ENCODE data around the gene ACTG2.

DNA sequence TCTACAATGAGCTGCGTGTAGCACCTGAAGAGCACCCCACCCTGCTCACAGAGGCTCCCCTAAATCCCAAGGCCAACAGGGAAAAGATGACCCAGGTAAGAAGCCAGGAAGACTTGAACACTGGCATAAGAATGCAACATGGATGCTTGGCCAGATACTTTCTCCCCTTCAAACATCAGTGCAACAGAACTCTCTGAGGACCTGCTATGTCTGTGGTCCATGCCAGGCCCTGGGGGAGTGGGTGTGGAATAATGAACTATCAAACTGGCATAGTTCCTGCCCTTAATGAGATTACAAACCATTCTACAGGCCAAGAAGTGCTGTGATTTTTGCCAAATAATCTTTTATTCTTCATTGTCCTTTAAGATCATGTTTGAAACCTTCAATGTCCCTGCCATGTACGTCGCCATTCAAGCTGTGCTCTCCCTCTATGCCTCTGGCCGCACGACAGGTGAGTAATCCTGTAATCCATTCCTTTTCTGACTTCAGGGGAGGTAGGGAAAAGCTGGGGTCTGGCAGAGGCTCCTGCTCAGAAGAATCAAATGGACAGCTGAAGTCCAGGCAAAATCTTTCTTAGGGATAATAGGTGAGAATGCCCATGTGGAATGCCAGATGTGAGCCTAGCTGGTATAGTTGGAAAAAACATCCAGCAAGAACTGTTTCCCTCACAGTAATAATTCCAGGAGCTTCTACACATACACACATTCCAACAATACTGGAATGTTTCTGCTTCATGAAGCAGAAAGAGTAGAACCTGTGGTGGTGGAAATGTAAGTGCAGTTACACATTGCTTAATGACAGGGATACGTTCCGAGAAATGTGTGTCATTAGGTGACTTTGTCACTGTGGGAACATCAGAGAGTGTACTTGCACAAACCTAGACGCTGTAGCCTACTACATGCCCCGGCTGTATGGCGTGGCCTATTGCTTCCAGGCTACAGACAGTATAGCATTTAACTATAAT, 16.2 kb downstream of the ACTG2 start:
- TF ChIP-seq NR2C2 (IDR thresholded peaks at IDR 0.05; ENCODE audit: borderline replicate concordance, control insufficient read depth, insufficient read length, low read depth) (no peak), ZNF274 (IDR thresholded peaks at IDR 0.05; ENCODE audit: insufficient read depth, insufficient read length) (no peak), POLR2AphosphoS5 (IDR thresholded peaks at IDR 0.05; ENCODE audit: low read length) (no peak), RFX5 (IDR thresholded peaks at IDR 0.05; ENCODE audit: low read depth, low read length) (no peak), E4F1 (IDR thresholded peaks at IDR 0.05; ENCODE audit: borderline replicate concordance, partially characterized antibody) (no peak), CREB1 (IDR thresholded peaks at IDR 0.05; ENCODE audit: low read depth) (no peak), JUNB (IDR thresholded peaks at IDR 0.05) (no peak)
- TF ChIP-seq, protein P1, sequence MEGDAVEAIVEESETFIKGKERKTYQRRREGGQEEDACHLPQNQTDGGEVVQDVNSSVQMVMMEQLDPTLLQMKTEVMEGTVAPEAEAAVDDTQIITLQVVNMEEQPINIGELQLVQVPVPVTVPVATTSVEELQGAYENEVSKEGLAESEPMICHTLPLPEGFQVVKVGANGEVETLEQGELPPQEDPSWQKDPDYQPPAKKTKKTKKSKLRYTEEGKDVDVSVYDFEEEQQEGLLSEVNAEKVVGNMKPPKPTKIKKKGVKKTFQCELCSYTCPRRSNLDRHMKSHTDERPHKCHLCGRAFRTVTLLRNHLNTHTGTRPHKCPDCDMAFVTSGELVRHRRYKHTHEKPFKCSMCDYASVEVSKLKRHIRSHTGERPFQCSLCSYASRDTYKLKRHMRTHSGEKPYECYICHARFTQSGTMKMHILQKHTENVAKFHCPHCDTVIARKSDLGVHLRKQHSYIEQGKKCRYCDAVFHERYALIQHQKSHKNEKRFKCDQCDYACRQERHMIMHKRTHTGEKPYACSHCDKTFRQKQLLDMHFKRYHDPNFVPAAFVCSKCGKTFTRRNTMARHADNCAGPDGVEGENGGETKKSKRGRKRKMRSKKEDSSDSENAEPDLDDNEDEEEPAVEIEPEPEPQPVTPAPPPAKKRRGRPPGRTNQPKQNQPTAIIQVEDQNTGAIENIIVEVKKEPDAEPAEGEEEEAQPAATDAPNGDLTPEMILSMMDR (IDR thresholded peaks at IDR 0.05 in 2 of 3, conservative IDR thresholded peaks at IDR 0.05 in 1 of 3; ENCODE audit: control insufficient read depth in 2 of 3, extremely low read depth in 1 of 3, insufficient read depth in 1 of 3, low read depth in 3 of 3, low read length in 3 of 3), result no peak
